H1 (cell line): ENCODE results near the gene MKRN1. TPM values are rescaled to one million over a fixed set of nuclear protein-coding genes. Genes with fewer than 3 reads are reported as not detected.

ENCODE experiments used
- CTCF ChIA-PET: fragments of 300-600 bp; sonication (Branson Sonifier 250); formaldehyde crosslinking; loops from one replicate; lab custom pipeline; 2021; ENCODE audit not compliant: partially characterized antibody; lab: Charles Lee
- POLR2A ChIA-PET: fragments of 300-600 bp; sonication (Branson Sonifier 250); formaldehyde crosslinking; loops from one replicate; lab custom pipeline; 2021; ENCODE audit warnings: inconsistent platforms; ENCODE audit not compliant: partially characterized antibody; lab: Charles Lee
- DNase-seq, 2 experiments: peaks; one replicate each; pipeline versions ENCODE4 v3.0.0 to v3.0.0-alpha.2; 2010 to 2022; ENCODE audit warnings: low spot score in 2 of 2, low read depth in 1 of 2, mixed read lengths in 1 of 2
- FAIRE-seq: peaks from 2 replicates; lab custom pipeline; 2011; peaks lifted over from hg19 to GRCh38; lab: Jason Lieb, UNC
- H2AFZ ChIP-seq: 2 replicates; pipeline ENCODE4 v1.8.1; 2012; ENCODE audit warnings: low read length, inconsistent platforms
- H2AK5ac ChIP-seq: 2 replicates; pipeline ENCODE4 v1.6.1; 2013; ENCODE audit warnings: low read depth, low read length
- H2BK120ac ChIP-seq: replicated peaks from 2 replicates; pipeline ENCODE3; 2013; ENCODE audit warnings: low read depth, low read length, inconsistent platforms
- H2BK12ac ChIP-seq: 2 replicates; pipeline ENCODE4 v1.6.1; 2013; ENCODE audit warnings: low read depth, low read length
- H2BK15ac ChIP-seq: 2 replicates; pipeline ENCODE4 v1.6.1; 2013; ENCODE audit warnings: low read length
- H2BK20ac ChIP-seq: 2 replicates; pipeline ENCODE4 v1.6.1; 2013; ENCODE audit warnings: low read length
- H2BK5ac ChIP-seq: 2 replicates; pipeline ENCODE4 v1.6.1; 2013; ENCODE audit warnings: low read depth, low read length
- H3K14ac ChIP-seq: 2 replicates; pipeline ENCODE4 v1.6.1; 2013; ENCODE audit warnings: inconsistent platforms; ENCODE audit not compliant: insufficient read length
- H3K18ac ChIP-seq: 2 replicates; pipeline ENCODE4 v1.6.1; 2013; ENCODE audit warnings: low read length; ENCODE audit errors: extremely low read depth
- H3K23ac ChIP-seq: 2 replicates; pipeline ENCODE4 v1.6.1; 2013; ENCODE audit warnings: inconsistent platforms; ENCODE audit not compliant: insufficient read length
- H3K23me2 ChIP-seq: 2 replicates; pipeline ENCODE4 v1.6.1; 2013; ENCODE audit warnings: low read depth, low read length
- H3K27ac ChIP-seq: 2 replicates; pipeline ENCODE4 v1.6.1; 2011; ENCODE audit warnings: low read depth, low read length, inconsistent platforms
- H3K27me3 ChIP-seq, 4 experiments: replicated peaks in 1 of 4; 1 replicate in 1 of 4; 2 replicates in 3 of 4; pipeline versions ENCODE4 v1.6.1 to v1.8.1; 2011 to 2013; ENCODE audit warnings: low read length in 3 of 4, mild to moderate bottlenecking in 3 of 4, inconsistent platforms in 2 of 4, mixed read lengths in 2 of 4, moderate library complexity in 1 of 4; ENCODE audit not compliant: control insufficient read depth in 3 of 4, insufficient read depth in 3 of 4; ENCODE audit errors: extremely low read depth in 1 of 4
- H3K36me3 ChIP-seq, 4 experiments: 2 replicates each; pipeline versions ENCODE4 v1.6.1 to v1.8.1; 2011 to 2013; ENCODE audit warnings: mild to moderate bottlenecking in 4 of 4, low read length in 3 of 4, moderate library complexity in 2 of 4, control low read depth in 1 of 4, inconsistent platforms in 1 of 4; ENCODE audit not compliant: insufficient read depth in 4 of 4, control insufficient read depth in 2 of 4
- H3K4ac ChIP-seq: replicated peaks from 2 replicates; pipeline ENCODE3; 2013; ENCODE audit warnings: low read length, low read depth, mixed read lengths, inconsistent platforms; ENCODE audit not compliant: insufficient read length
- H3K4me1 ChIP-seq, 4 experiments: replicated peaks in 1 of 4; 1 replicate in 1 of 4; 2 replicates in 3 of 4; pipeline versions ENCODE4 v1.6.1 to v1.8.1; 2011 to 2013; ENCODE audit warnings: low read length in 3 of 4, inconsistent platforms in 2 of 4, mixed read lengths in 1 of 4; ENCODE audit not compliant: insufficient read depth in 4 of 4, control insufficient read depth in 3 of 4
- H3K4me2 ChIP-seq, 2 experiments: 2 replicates each; pipeline versions ENCODE4 v1.6.1 to v1.8.1; 2011 to 2013; ENCODE audit warnings: low read depth in 2 of 2, low read length in 2 of 2, control low read depth in 1 of 2, inconsistent platforms in 1 of 2, mild to moderate bottlenecking in 1 of 2; ENCODE audit not compliant: insufficient read depth in 1 of 2
- H3K4me3 ChIP-seq, 4 experiments: fragments of 200-600, 300-600 bp in 1 of 4; sonication (generic), shearing (Covaris generic), sonication (Bioruptor Twin) in 1 of 4; 2 replicates each; pipeline versions ENCODE4 v1.5.1 to v1.8.1; 2011 to 2016; ENCODE audit warnings: low read length in 4 of 4, low read depth in 3 of 4, control low read depth in 2 of 4, inconsistent platforms in 2 of 4, mild to moderate bottlenecking in 2 of 4, mixed read lengths in 1 of 4, moderate library complexity in 1 of 4; ENCODE audit not compliant: insufficient read depth in 2 of 4; ENCODE audit errors: extremely low read depth in 1 of 4
- H3K56ac ChIP-seq: replicated peaks from 2 replicates; pipeline ENCODE3; 2013; ENCODE audit warnings: low read depth, mild to moderate bottlenecking, mixed read lengths, low read length, inconsistent platforms; ENCODE audit not compliant: insufficient read length
- H3K79me1 ChIP-seq: 2 replicates; pipeline ENCODE4 v1.6.1; 2013; ENCODE audit warnings: low read depth, low read length, control low read depth
- H3K79me2 ChIP-seq, 2 experiments: 2 replicates each; pipeline versions ENCODE4 v1.6.1 to v1.8.1; 2012 to 2013; ENCODE audit warnings: low read length in 2 of 2, mild to moderate bottlenecking in 2 of 2, inconsistent platforms in 1 of 2; ENCODE audit not compliant: insufficient read depth in 2 of 2, control insufficient read depth in 1 of 2
- H3K9ac ChIP-seq, 4 experiments: replicated peaks in 1 of 4; 1 replicate in 1 of 4; 2 replicates in 3 of 4; pipeline versions ENCODE4 v1.6.1 to v1.8.1; 2011 to 2013; ENCODE audit warnings: low read depth in 3 of 4, low read length in 3 of 4, control low read depth in 2 of 4, mild to moderate bottlenecking in 2 of 4, moderate library complexity in 2 of 4, inconsistent platforms in 1 of 4; ENCODE audit errors: extremely low read depth in 1 of 4
- H3K9me3 ChIP-seq, 2 experiments: 2 replicates each; pipeline versions ENCODE4 v1.6.1 to v1.8.1; 2012 to 2013; ENCODE audit warnings: mild to moderate bottlenecking in 2 of 2, moderate library complexity in 2 of 2, control low read depth in 1 of 2, inconsistent platforms in 1 of 2, low read depth in 1 of 2, low read length in 1 of 2, mixed read lengths in 1 of 2; ENCODE audit not compliant: insufficient read depth in 2 of 2
- H4K20me1 ChIP-seq, 2 experiments: replicated peaks in 1 of 2; 2 replicates each; pipeline versions ENCODE3 to v1.8.1; 2011 to 2013; ENCODE audit warnings: inconsistent platforms in 2 of 2, low read length in 2 of 2, mild to moderate bottlenecking in 1 of 2; ENCODE audit not compliant: insufficient read depth in 2 of 2, control insufficient read depth in 1 of 2
- H4K5ac ChIP-seq: 2 replicates; pipeline ENCODE4 v1.6.1; 2013; ENCODE audit warnings: low read length, low read depth, mixed read lengths, inconsistent platforms; ENCODE audit not compliant: insufficient read length
- H4K8ac ChIP-seq: 2 replicates; pipeline ENCODE4 v1.8.0; 2013; ENCODE audit warnings: mild to moderate bottlenecking, moderate library complexity, low read length, inconsistent platforms; ENCODE audit not compliant: insufficient read depth; ENCODE audit errors: extremely low read depth
- H4K91ac ChIP-seq: replicated peaks from 2 replicates; pipeline ENCODE3; 2013; ENCODE audit warnings: low read length, mixed read lengths, inconsistent platforms; ENCODE audit not compliant: insufficient read length
- ASH2L ChIP-seq: fragments of 200-600, 300-600 bp; sonication (generic); IDR thresholded peaks from one replicate; pipeline ENCODE4 v1.7.1; 2017; ENCODE audit warnings: low read length
- ATF3 ChIP-seq: IDR thresholded peaks from 2 replicates; pipeline ENCODE4 v1.6.1; 2011; ENCODE audit warnings: low read depth, mild to moderate bottlenecking, low read length; ENCODE audit not compliant: insufficient read depth
- BACH1 ChIP-seq: IDR thresholded peaks from 2 replicates; pipeline ENCODE4 v1.6.1; 2012; ENCODE audit warnings: low read length, improper control_type of control experiment
- E2F6 ChIP-seq: IDR thresholded peaks from 2 replicates; pipeline ENCODE4 v1.6.1; 2012; ENCODE audit warnings: inconsistent platforms
- JUN ChIP-seq: IDR thresholded peaks from 2 replicates; pipeline ENCODE4 v1.6.1; 2011; ENCODE audit warnings: low read depth, mild to moderate bottlenecking, improper control_type of control experiment, low read length
- MAX ChIP-seq: IDR thresholded peaks from 2 replicates; pipeline ENCODE4 v1.6.1; 2012; ENCODE audit warnings: inconsistent platforms
- NRF1 ChIP-seq: IDR thresholded peaks from 2 replicates; pipeline ENCODE4 v1.6.1; 2011; ENCODE audit warnings: mild to moderate bottlenecking, low read depth, low read length, improper control_type of control experiment
- PHF8 ChIP-seq: fragments of 200-600 bp; sonication (generic); conservative IDR thresholded peaks from 2 replicates; pipeline ENCODE4 v1.7.1; 2012; ENCODE audit warnings: low read depth, mild to moderate bottlenecking, inconsistent platforms, low read length, moderate library complexity
- SIN3A ChIP-seq, 2 experiments: IDR thresholded peaks in 1 of 2; conservative IDR thresholded peaks in 1 of 2; 2 replicates each; pipeline ENCODE4 v1.6.1; 2011 to 2012; ENCODE audit warnings: low read length in 2 of 2, improper control_type of control experiment in 1 of 2, low read depth in 1 of 2, mild to moderate bottlenecking in 1 of 2
- SUZ12 ChIP-seq: fragments of 200-600 bp; sonication (generic); IDR thresholded peaks from 2 replicates; pipeline ENCODE4 v1.6.1; 2012; ENCODE audit warnings: mild to moderate bottlenecking, inconsistent platforms, low read length, moderate library complexity, mixed read lengths
- TBP ChIP-seq: IDR thresholded peaks from 2 replicates; pipeline ENCODE4 v1.6.1; 2011; ENCODE audit warnings: low read depth, low read length, improper control_type of control experiment
- TEAD4 ChIP-seq: IDR thresholded peaks from 2 replicates; pipeline ENCODE4 v1.6.1; 2012; ENCODE audit warnings: low read depth, low read length, inconsistent platforms, mixed read lengths
- ZNF274 ChIP-seq: IDR thresholded peaks from 2 replicates; pipeline ENCODE4 v1.7.0; 2012; ENCODE audit warnings: low read length, borderline replicate concordance; ENCODE audit errors: extremely low read depth
- WGBS, 2 experiments: shearing (Covaris generic) in 1 of 2; methylation state at CpG; one replicate each; pipeline versions ENCODE4 v1.1.6 to v1.1.7; 2013 to 2015; ENCODE audit warnings: low lambda C conversion rate in 2 of 2, mixed read lengths in 2 of 2, inconsistent platforms in 1 of 2, low coverage in 1 of 2, missing lambda C conversion rate in 1 of 2; ENCODE audit not compliant: insufficient replicate concordance in 2 of 2, insufficient coverage in 1 of 2, insufficient read length in 1 of 2; ENCODE audit errors: extremely low coverage in 1 of 2, missing lambda C conversion rate in 1 of 2; 5-methylcytosine and 5-hydroxymethylcytosine counted together
- polyA plus RNA-seq, 7 experiments: library from polyadenylated mRNA; depleted of rRNA in 3 of 7; stranded (reverse) in 5 of 7; unstranded in 2 of 7; fragments of >200 nt in 5 of 7; fragments of 200-250 nt in 2 of 7; gene quantifications; 1 replicate in 5 of 7; 2 replicates in 1 of 7; 4 replicates in 1 of 7; pipeline versions ENCODE4 v1.2.1 to v1.2.3, GENCODE V29; 2011 to 2013; ENCODE audit warnings: missing spikeins in 2 of 7, mixed read lengths in 2 of 7
- total RNA-seq: library from RNA; stranded (reverse); fragmentation: NEBNext Ultra II Directional; extraction: Animal tissue kit (Norgen Biotek cat#: 25700); gene quantifications from 2 replicates; pipeline ENCODE4 v1.2.1, GENCODE V29; 2021

The MKRN1 gene
- total and polyA plus RNA-seq, 2 of the 8 experiments (the other 6 are each of a cell fraction or from before 2014, with no cell fraction given): 46.2 to 99.6 TPM

GRCh38 chr7:140458201-140458600 is 21.1 kb downstream of the MKRN1 start:
- Histone ChIP-seq H3K27ac (no peak overlapping the region), H2BK15ac (no peak overlapping the region), H4K20me1 (peaks cover 0 to 1% of the 10 kb centered on the region in 2 experiments), H4K8ac (no peak overlapping the region), H3K18ac (no peak overlapping the region), H3K79me1 (no peaks in the 10 kb centered on the region), H3K4me3 (no peak overlapping the region), H4K5ac (no peak overlapping the region), H2AK5ac (no peak overlapping the region), H3K4me1 (peaks cover 7 to 20% (median 17%) of the 10 kb centered on the region in 4 experiments; a peak in 6 of 7 replicates), H3K4ac (no peak overlapping the region), H3K14ac (no peak overlapping the region), H3K27me3 (no peaks in the 10 kb centered on the region), H2BK120ac (no peak overlapping the region), H2BK20ac (no peak overlapping the region), H3K36me3 (peaks cover 17 to 70% (median 25%) of the 10 kb centered on the region in 4 experiments), H2BK5ac (no peak overlapping the region), H3K79me2 (peaks cover 0 to 43% of the 10 kb centered on the region in 2 experiments; a peak in 2 of 4 replicates), H3K56ac (no peak overlapping the region), H2BK12ac (no peak overlapping the region), H2AFZ (no peak overlapping the region), H3K4me2 (no peak overlapping the region), H4K91ac (no peak overlapping the region), H3K9ac (no peak overlapping the region), H3K23me2 (no peaks in the 10 kb centered on the region), H3K9me3 (no peaks in the 10 kb centered on the region), H3K23ac (no peak overlapping the region)
- FAIRE-seq (no peak), DNase-seq (no peak)
- ChIA-PET CTCF (interaction anchor here (1.1 kb wide), 1 partner anchor 15 kb away, joined by 3 read pairs; no protein-coding TSS in a partner anchor), POLR2A (interaction anchor here (1.1 kb wide), 1 partner anchor 20 kb away, joined by 5 read pairs; no protein-coding TSS in a partner anchor)
- 92% methylated on average over 3 of the region's 3 CpGs; no CpG with 5 or more reads in 1 of the 2 experiments for WGBS, 2 experiments
- TF ChIP-seq ASH2L (no peak), SIN3A (conservative IDR thresholded peaks at IDR 0.05 in 1 of 2, IDR thresholded peaks at IDR 0.05 in 1 of 2; ENCODE audit: low read depth in 1 of 2, low read length in 2 of 2) (no peak), MAX (no peak), SUZ12 (no peak), JUN (no peak), NRF1 (no peak), TBP (no peak), PHF8 (no peak), ZNF274 (no peak), TEAD4 (no peak), E2F6 (no peak), ATF3 (no peak), BACH1 (no peak)
